NCI-H187 (cell line): ENCODE measurements around the gene AMZ2.
A peak's percentile ranks its signal among the peaks of the same experiment; 100 is the strongest.

Experiments
- DNase-seq, 2 experiments: peaks; one replicate each; lab custom pipeline; 2025; lab: John Stamatoyannopoulos, UW

AMZ2 gene

GRCh38 chr17:68291836-68292688 is 44.2 kb downstream of the AMZ2 start:
- DNase-seq = peak in 1 of 2 experiments; percentile 11

- DNase-seq = no peak
Measured at GRCh38 chr17:68292689-68293040, 44.8 kb downstream of the AMZ2 start.

GRCh38 chr17:68293490-68294195 is 45.8 kb downstream of the AMZ2 start:
- no peak for DNase-seq

GRCh38 chr17:68294196-68294555 is 46.3 kb downstream of the AMZ2 start:
- no peak for DNase-seq

GRCh38 chr17:68294617-68295016 is 46.8 kb downstream of the AMZ2 start:
- no peak for DNase-seq

- DNase-seq = no peak
Measured at GRCh38 chr17:68295086-68295485, 47.2 kb downstream of the AMZ2 start.

GRCh38 chr17:68296217-68297191 is 48.7 kb downstream of the AMZ2 start:
- no peak for DNase-seq

- DNase-seq = no peak
Measured at GRCh38 chr17:68297195-68297594, 49.4 kb downstream of the AMZ2 start.

GRCh38 chr17:68298601-68299000 is 50.8 kb downstream of the AMZ2 start:
- DNase-seq = no peak

- no peak for DNase-seq
Measured at GRCh38 chr17:68299817-68300216, 52.0 kb downstream of the AMZ2 start.

GRCh38 chr17:68301438-68301959 is 53.7 kb downstream of the AMZ2 start:
- no peak for DNase-seq

- DNase-seq = no peak
Measured at GRCh38 chr17:68302066-68302564, 54.3 kb downstream of the AMZ2 start.

- DNase-seq = no peak
Measured at GRCh38 chr17:68302666-68303065, 54.8 kb downstream of the AMZ2 start.

GRCh38 chr17:68304706-68305105 is 56.9 kb downstream of the AMZ2 start:
- no peak for DNase-seq

- no peak for DNase-seq
Measured at GRCh38 chr17:68305142-68305541, 57.3 kb downstream of the AMZ2 start.
